Endothelial cell of umbilical vein (primary cell): ENCODE measurements around the gene RPH3AL.

Source experiments
- EZH2 ChIP-seq: IDR thresholded peaks from 2 replicates; pipeline ENCODE4 v1.6.1; 2012; ENCODE audit warnings: borderline replicate concordance, low read depth, mild to moderate bottlenecking, moderate library complexity, low read length, inconsistent platforms; ENCODE audit not compliant: severe bottlenecking
- JUN ChIP-seq: IDR thresholded peaks from 2 replicates; pipeline ENCODE4 v1.6.1; 2011; ENCODE audit warnings: borderline replicate concordance, low read depth; ENCODE audit not compliant: insufficient read length, insufficient read depth
- MYC ChIP-seq: IDR thresholded peaks from one replicate; pipeline ENCODE4 v1.6.1; 2011; ENCODE audit warnings: mild to moderate bottlenecking, low read depth, low read length
- POLR2A ChIP-seq: IDR thresholded peaks from 2 replicates; pipeline ENCODE4 v1.6.1; 2012; ENCODE audit warnings: low read depth, mild to moderate bottlenecking, control low read depth, low read length
- POLR2AphosphoS5 ChIP-seq: IDR thresholded peaks from 2 replicates; pipeline ENCODE4 v1.6.1; 2012; ENCODE audit warnings: low read depth, mild to moderate bottlenecking, control low read depth, low read length, moderate library complexity; ENCODE audit not compliant: insufficient read depth
- TF ChIP-seq, protein P1 (sequence below), 2 donors: IDR thresholded peaks; 1 replicate in 1 of 2; 2 replicates in 1 of 2; pipeline ENCODE4 v1.5.1; 2011; ENCODE audit warnings: low read length in 2 of 2, mild to moderate bottlenecking in 2 of 2, moderate library complexity in 2 of 2, control low read depth in 1 of 2, inconsistent platforms in 1 of 2, low read depth in 1 of 2; ENCODE audit not compliant: insufficient read depth in 1 of 2; ENCODE audit errors: extremely low read depth in 1 of 2

DNA sequence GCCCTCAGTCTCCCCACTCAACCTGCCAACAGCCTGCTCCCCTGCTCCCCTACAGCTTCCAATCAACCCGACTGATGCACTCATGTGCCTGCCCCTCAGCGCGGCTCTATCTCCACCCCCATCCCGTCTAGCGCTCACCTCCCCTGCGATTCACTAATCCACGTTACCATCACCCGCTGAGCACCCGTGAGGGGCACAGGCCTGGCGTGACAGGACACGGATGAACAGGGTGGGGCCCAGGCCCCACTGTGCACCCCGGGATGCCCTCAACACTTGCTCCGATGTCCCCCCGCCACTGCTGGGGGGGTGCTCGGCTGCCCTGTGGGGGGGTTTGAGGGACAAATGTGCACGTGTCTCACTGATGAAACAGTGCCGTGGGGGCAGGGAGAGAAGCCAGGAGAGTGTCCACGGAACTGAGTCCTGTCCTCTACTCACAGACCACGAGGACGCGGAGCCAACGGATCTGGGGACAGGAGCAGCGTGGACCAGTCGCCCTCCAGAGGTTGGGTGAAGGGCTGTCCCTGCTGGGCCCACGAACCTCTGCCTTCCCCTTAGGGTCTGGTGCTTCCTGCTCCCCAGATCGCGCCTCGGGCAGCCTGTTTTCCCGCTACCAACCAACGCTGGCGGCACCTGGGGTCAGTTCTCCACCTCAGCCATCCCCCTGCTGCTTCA lies 66.7 kb downstream of the RPH3AL start:
- TF ChIP-seq POLR2A, result no peak
- TF ChIP-seq JUN, result no peak
- TF ChIP-seq POLR2AphosphoS5, result no peak
- TF ChIP-seq EZH2, result no peak
- TF ChIP-seq, protein P1, sequence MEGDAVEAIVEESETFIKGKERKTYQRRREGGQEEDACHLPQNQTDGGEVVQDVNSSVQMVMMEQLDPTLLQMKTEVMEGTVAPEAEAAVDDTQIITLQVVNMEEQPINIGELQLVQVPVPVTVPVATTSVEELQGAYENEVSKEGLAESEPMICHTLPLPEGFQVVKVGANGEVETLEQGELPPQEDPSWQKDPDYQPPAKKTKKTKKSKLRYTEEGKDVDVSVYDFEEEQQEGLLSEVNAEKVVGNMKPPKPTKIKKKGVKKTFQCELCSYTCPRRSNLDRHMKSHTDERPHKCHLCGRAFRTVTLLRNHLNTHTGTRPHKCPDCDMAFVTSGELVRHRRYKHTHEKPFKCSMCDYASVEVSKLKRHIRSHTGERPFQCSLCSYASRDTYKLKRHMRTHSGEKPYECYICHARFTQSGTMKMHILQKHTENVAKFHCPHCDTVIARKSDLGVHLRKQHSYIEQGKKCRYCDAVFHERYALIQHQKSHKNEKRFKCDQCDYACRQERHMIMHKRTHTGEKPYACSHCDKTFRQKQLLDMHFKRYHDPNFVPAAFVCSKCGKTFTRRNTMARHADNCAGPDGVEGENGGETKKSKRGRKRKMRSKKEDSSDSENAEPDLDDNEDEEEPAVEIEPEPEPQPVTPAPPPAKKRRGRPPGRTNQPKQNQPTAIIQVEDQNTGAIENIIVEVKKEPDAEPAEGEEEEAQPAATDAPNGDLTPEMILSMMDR (IDR thresholded peaks at IDR 0.05; ENCODE audit: extremely low read depth in 1 of 2, insufficient read depth in 1 of 2, low read depth in 1 of 2, low read length in 2 of 2), result no peak
- TF ChIP-seq MYC, result no peak
